GM19035 (cell line): ENCODE measurements around the gene SPRYD3.
"Not testable (repeated sequence)": the region's sequence is repeated elsewhere in the genome, so short reads cannot be mapped to it uniquely, and the experiment has no call there.

Source experiments
- ATAC-seq: cut with Tn5 transposase; IDR thresholded peaks from one replicate; pipeline ENCODE4 v1.9.1; 2021; ENCODE audit not compliant: unreplicated experiment

Gene SPRYD3

GRCh38 chr12:53027014-53027413, 52.2 kb downstream of the SPRYD3 start:
- ATAC-seq = not testable (repeated sequence)

- ATAC-seq = no peak
Observed at GRCh38 chr12:53025250-53025649, 53.9 kb downstream of the SPRYD3 start.

- ATAC-seq = no peak
Observed at GRCh38 chr12:53014709-53015108, 64.5 kb downstream of the SPRYD3 start.
